Measurements from ENCODE around the gene ZNF384. TPM values are rescaled to one million over a fixed set of nuclear protein-coding genes. Genes with fewer than 3 reads are reported as not detected.

Gene ZNF384
- total RNA-seq, 1 donor from 2014 or later, result 38.0 TPM

GRCh38 chr12:6699989-6700645, 10.9 kb upstream of the ZNF384 start:
- H3K79me2 ChIP-seq (ENCODE audit: low read depth), result peaks cover 19% of the 10 kb centered on the region
- peak; percentile 74 for DNase-seq (ENCODE audit: low spot score)
- Mint-ChIP-seq H3K36me3 (peaks cover 8% of the 10 kb centered on the region), H3K27me3 (ENCODE audit: insufficient read depth, low read depth) (peaks cover 25% of the 10 kb centered on the region), H3K4me3 (peak overlapping the region; percentile 88), H3K4me1 (peaks cover 32% of the 10 kb centered on the region), H3K9me3 (peaks cover 2% of the 10 kb centered on the region), H3K27ac (peak overlapping the region; percentile 91)
- no peaks in the 10 kb centered on the region for H3K36me3 ChIP-seq
- peaks cover 49% of the 10 kb centered on the region for H3F3A ChIP-seq (ENCODE audit: low read depth)
- TF ChIP-seq CTCF (IDR thresholded peaks at IDR 0.05) (no peak), EZH2 (IDR thresholded peaks at IDR 0.05) (no peak), EZH2phosphoT487 (IDR thresholded peaks at IDR 0.05) (no peak)
- H3K4me2 ChIP-seq, result peak overlapping the region; percentile 91
- no peak overlapping the region for H3K27ac ChIP-seq
- H2AFZ ChIP-seq (replicated peaks), result peak overlapping the region; percentile 93
- H3K9ac ChIP-seq, result peak overlapping the region; percentile 50
- no peaks in the 10 kb centered on the region for H4K20me1 ChIP-seq (ENCODE audit: low read depth)
- H3K4me3 ChIP-seq, result peak overlapping the region; percentile 96
- H3K27me3 ChIP-seq, result peaks cover 17% of the 10 kb centered on the region
- H3K9me3 ChIP-seq (ENCODE audit: low read depth), result no peaks in the 10 kb centered on the region
- peaks cover 20% of the 10 kb centered on the region for H3K4me1 ChIP-seq

- Histone ChIP-seq H3K9me3 (ENCODE audit: low read depth) (no peaks in the 10 kb centered on the region), H3K79me2 (ENCODE audit: low read depth) (peaks cover 19% of the 10 kb centered on the region), H3K27me3 (peaks cover 17% of the 10 kb centered on the region), H3K36me3 (no peaks in the 10 kb centered on the region), H3F3A (ENCODE audit: low read depth) (peaks cover 49% of the 10 kb centered on the region), H3K4me3 (peak overlapping the region; percentile 96), H3K27ac (no peak overlapping the region), H2AFZ (replicated peaks) (peak overlapping the region; percentile 93), H3K4me2 (peak overlapping the region; percentile 91), H3K4me1 (peaks cover 20% of the 10 kb centered on the region), H3K9ac (peak overlapping the region; percentile 50), H4K20me1 (ENCODE audit: low read depth) (no peaks in the 10 kb centered on the region)
- no peak for DNase-seq (ENCODE audit: low spot score)
- peak overlapping the region; percentile 91 for H3K27ac Mint-ChIP-seq
- H3K27me3 Mint-ChIP-seq (ENCODE audit: insufficient read depth, low read depth), result peaks cover 25% of the 10 kb centered on the region
- peak overlapping the region; percentile 88 for H3K4me3 Mint-ChIP-seq
- no peaks in the 10 kb centered on the region for H3K9me3 Mint-ChIP-seq
- peaks cover 10% of the 10 kb centered on the region for H3K36me3 Mint-ChIP-seq
- peaks cover 32% of the 10 kb centered on the region for H3K4me1 Mint-ChIP-seq
- TF ChIP-seq EZH2phosphoT487 (IDR thresholded peaks at IDR 0.05) (no peak), CTCF (IDR thresholded peaks at IDR 0.05) (no peak), EZH2 (IDR thresholded peaks at IDR 0.05) (no peak)
These were observed 10.2 kb upstream of the ZNF384 start for GRCh38 chr12:6699259-6699988.

- Histone ChIP-seq H2AFZ (replicated peaks) (no peak overlapping the region), H3K4me1 (peaks cover 17% of the 10 kb centered on the region), H3K4me2 (peak overlapping the region; percentile 91), H3K79me2 (ENCODE audit: low read depth) (peaks cover 19% of the 10 kb centered on the region), H3K27me3 (peaks cover 17% of the 10 kb centered on the region), H3K4me3 (no peak overlapping the region), H3F3A (ENCODE audit: low read depth) (peaks cover 41% of the 10 kb centered on the region), H3K27ac (no peak overlapping the region), H3K9me3 (ENCODE audit: low read depth) (no peaks in the 10 kb centered on the region), H3K36me3 (no peaks in the 10 kb centered on the region), H4K20me1 (ENCODE audit: low read depth) (no peaks in the 10 kb centered on the region), H3K9ac (no peak overlapping the region)
- DNase-seq (ENCODE audit: low spot score), result no peak
- TF ChIP-seq EZH2 (IDR thresholded peaks at IDR 0.05) (no peak), CTCF (IDR thresholded peaks at IDR 0.05) (no peak), EZH2phosphoT487 (IDR thresholded peaks at IDR 0.05) (no peak)
- H3K9me3 Mint-ChIP-seq, result no peaks in the 10 kb centered on the region
- peaks cover 25% of the 10 kb centered on the region for H3K27me3 Mint-ChIP-seq (ENCODE audit: insufficient read depth, low read depth)
- H3K4me3 Mint-ChIP-seq, result peak overlapping the region; percentile 88
- H3K4me1 Mint-ChIP-seq, result peaks cover 32% of the 10 kb centered on the region
- peak overlapping the region; percentile 85 for H3K27ac Mint-ChIP-seq
- H3K36me3 Mint-ChIP-seq, result peaks cover 10% of the 10 kb centered on the region
These were observed 9.3 kb upstream of the ZNF384 start for GRCh38 chr12:6698352-6699046.
